HCEC 1CT (cell line): Measurements from ENCODE around the gene CCNO.

ENCODE experiments used
- DNase-seq: peaks from one replicate; pipeline ENCODE4 v3.0.0-alpha.2; 2017

The CCNO gene

GRCh38 chr5:55222985-55223811, 10.2 kb downstream of the CCNO start:
- DNase-seq: no peak

GRCh38 chr5:55222092-55222984, 11.1 kb downstream of the CCNO start:
- DNase-seq: no peak

DNA sequence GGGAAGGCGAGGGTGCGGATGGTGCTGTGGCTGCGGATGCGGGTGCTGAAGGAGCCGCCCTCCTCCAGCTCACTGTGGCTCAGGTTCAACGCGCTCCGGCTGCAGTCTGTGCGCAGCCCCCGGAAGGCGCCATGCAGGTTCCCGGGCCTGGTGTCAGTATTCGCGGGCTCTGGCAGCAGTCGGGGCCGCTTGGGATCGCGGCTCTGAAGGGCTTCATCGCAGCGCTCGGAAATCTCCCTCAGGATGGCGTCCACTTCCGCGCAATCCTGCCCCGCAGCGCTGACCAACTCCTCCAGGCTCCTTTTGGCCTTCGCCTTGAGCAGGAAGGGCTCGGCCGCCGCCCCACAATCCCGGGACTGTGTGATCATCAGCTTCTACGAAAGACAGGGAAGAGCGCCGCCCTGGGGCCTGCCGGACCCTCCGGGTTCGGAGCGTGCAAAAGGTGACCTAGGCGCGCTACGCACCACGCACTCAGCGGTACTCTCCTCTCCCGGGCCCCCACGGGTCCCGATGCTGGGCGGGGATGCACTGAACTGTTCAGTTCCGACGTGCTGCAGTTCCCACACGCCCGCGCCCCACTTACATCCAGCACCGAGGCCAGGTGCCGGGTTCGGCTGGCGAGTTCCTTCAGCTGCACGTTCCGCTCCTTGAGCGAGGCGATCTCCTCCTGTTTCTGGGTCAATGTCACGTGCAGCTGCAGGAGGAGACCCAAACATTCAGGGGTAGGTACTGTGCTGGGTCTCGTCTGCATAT, 12.8 kb downstream of the CCNO start:
- no peak for DNase-seq

GRCh38 chr5:55219770-55220169, 13.6 kb downstream of the CCNO start:
- no peak for DNase-seq

DNA sequence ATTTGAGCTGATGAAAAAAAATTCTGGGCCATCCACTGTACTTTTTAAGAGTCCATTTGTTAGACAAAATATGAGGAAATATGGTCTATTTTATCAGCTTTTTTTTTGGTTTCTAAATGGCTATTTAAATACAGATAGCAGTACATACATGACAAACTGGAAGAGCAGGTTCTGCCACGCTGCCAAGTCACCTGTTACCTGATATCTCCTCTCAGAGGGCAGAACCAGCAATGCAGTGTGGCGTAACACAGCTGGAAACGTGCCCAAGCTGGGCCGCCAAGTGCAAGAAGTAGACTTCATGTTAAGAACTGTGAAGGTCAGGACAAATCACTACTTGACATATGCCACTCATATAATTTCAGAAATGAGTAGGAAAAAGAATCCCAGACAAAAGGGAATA, 14.4 kb downstream of the CCNO start:
- DNase-seq: no peak

DNA sequence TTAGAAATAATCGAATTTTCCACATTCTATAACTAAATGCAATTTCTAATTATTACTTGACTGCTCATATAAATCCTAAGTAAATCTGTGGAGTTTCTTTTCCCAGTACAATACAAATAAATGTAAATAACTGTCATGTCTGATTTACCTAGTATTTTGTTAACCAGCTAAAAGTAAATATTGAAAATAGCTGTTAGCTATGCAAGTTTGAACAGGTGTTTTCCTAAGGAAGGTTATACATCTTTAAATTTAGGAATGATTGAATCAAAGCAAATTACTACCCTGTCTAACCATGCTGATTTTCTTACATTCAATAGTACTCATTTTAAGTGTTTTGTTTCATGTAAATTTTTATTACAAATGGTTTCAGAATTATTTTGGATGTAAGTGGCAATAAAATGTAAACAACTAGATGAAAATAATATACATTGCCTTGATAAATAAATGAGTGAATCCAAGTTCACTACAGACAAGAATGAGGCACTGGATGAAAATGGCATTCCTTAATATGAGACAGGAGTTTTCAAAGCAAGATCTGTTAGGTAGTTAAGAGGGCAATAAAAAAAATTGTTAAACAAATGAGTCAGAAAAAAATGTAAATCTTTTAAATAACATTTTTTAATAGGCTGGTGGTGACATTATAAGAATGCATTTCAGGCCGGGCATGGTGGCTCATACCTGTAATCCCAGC, 22.1 kb downstream of the CCNO start:
- DNase-seq: no peak

- no peak for DNase-seq
Measured at GRCh38 chr5:55205001-55205400, 28.4 kb downstream of the CCNO start.

GRCh38 chr5:55191165-55191564, 42.2 kb downstream of the CCNO start:
- peak; percentile 52 for DNase-seq

GRCh38 chr5:55188656-55189540, 44.5 kb downstream of the CCNO start:
- DNase-seq: no peak

DNA sequence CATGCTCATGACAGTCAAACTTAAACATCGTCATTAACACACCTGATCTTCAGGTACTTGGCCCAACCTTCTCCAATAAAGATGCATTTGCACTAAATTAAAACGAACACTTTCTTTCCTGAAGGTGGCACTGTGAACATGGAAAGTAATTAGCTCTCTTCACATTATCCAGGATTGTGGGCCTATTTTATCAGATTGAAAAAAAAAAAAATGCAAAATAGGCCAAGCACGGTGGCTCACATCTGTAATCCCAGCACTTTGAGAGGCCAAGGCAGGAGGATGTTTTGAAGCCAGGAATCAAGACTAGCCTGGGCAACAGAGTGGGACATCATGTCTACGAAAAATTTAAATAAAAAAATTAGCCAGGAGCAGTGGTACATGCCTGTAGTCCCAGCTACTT, 46.0 kb downstream of the CCNO start:
- peak; percentile 24 for DNase-seq
